Putamen (tissue), 1 donor: ENCODE measurements around the gene ING4.

Source experiments
- DNase-seq: peaks from one replicate; pipeline ENCODE4 v3.0.0-alpha.2; 2016; ENCODE audit warnings: low spot score

The ING4 gene

GRCh38 chr12:6635856-6636531 is 26.9 kb downstream of the ING4 start, which contains the start of gene LPAR5:
TSS of gene LPAR5 (minus strand) at chr12:6635959. CDS start at chr12:6621248, 14,711 bp downstream.
- no peak for DNase-seq

GRCh38 chr12:6635375-6635855 is 27.5 kb downstream of the ING4 start:
- DNase-seq: no peak

- DNase-seq: no peak
Observed at GRCh38 chr12:6632026-6632983, 30.6 kb downstream of the ING4 start.

- DNase-seq: no peak
Observed at GRCh38 chr12:6631549-6631961, 31.4 kb downstream of the ING4 start.

GRCh38 chr12:6630736-6631135 is 32.2 kb downstream of the ING4 start:
- DNase-seq: no peak

- DNase-seq: no peak
Observed at GRCh38 chr12:6627616-6628015, 35.3 kb downstream of the ING4 start.

GRCh38 chr12:6626654-6627283 is 36.1 kb downstream of the ING4 start:
- DNase-seq: no peak

- no peak for DNase-seq
Observed at GRCh38 chr12:6620885-6621274, 42.0 kb downstream of the ING4 start.

GRCh38 chr12:6620137-6620884 is 42.6 kb downstream of the ING4 start:
- DNase-seq: no peak

GRCh38 chr12:6618483-6619225 is 44.3 kb downstream of the ING4 start:
- DNase-seq: no peak

- DNase-seq: no peak
Observed at GRCh38 chr12:6615802-6616201, 47.1 kb downstream of the ING4 start.

- DNase-seq: no peak
Observed at GRCh38 chr12:6614513-6615172, 48.3 kb downstream of the ING4 start.

GRCh38 chr12:6613776-6614512 is 49.0 kb downstream of the ING4 start:
- peak; percentile 98 for DNase-seq

- peak; percentile 88 for DNase-seq
Observed at GRCh38 chr12:6613015-6613775, 49.7 kb downstream of the ING4 start.

- DNase-seq: no peak
Observed at GRCh38 chr12:6612652-6613014, 50.3 kb downstream of the ING4 start.

GRCh38 chr12:6612247-6612646 is 50.7 kb downstream of the ING4 start:
- no peak for DNase-seq

GRCh38 chr12:6608592-6609281 is 54.2 kb downstream of the ING4 start:
- no peak for DNase-seq
